ENCODE results near the gene TTC7B. TPM values are rescaled to one million over a fixed set of nuclear protein-coding genes. Genes with fewer than 3 reads are reported as not detected.

Gene TTC7B
- total and polyA plus RNA-seq, 7 donors, result 18.9 to 97.0 (median 59.0) TPM

DNA sequence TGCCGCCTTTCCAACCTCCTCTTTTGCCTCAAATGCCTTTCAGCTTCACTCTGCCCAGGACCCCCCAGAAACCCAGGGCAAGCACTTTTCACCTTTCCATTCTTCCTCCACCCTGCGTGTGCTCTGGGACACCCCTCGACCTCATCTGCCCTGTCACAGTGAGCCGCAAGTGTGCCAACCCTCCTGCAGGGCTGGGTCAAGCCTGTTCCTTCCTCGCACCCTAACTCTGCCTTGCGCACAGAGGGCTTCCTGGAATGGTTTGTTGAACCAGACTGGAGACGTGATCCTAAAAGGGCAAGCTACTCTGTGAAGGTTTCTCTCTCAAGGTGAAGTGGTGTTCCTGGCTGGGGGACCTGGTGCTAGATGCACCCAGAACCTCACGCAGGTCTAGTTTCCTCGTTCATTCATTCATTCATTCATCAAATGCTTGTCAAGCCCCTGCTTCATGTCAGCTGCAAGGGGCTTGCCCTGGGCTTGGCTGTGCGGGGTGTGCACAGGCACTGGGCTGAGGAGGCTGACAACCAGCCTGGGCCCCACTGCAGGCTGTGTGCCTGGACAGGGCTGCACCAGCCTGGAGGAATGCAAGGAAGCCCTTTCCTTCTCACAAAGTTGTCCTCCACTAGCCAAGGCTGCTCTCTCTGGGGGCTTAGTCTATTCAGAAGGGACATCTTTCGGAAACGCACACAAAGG, 232.2 kb downstream of the TTC7B start:
- intact Hi-C loops (cut with DNase I), result no loop called here
- Histone ChIP-seq H3K4me3 (no peak overlapping the region), H3K9me3 (no peaks in the 10 kb centered on the region), H3K27ac (no peak overlapping the region), H3K36me3 (ENCODE audit: insufficient read depth in 1 of 2, low read depth in 1 of 2) (peaks cover 0 to 14% of the 10 kb centered on the region in 2 donors), H3K27me3 (ENCODE audit: insufficient read depth in 3 of 3, low read length in 2 of 3) (no peaks in the 10 kb centered on the region), H3K4me1 (peaks cover 18% of the 10 kb centered on the region)
- 85 to 96% (median 89%) methylated on average over 12 of the region's 12 CpGs for WGBS, 3 donors
- TF ChIP-seq, protein P1, sequence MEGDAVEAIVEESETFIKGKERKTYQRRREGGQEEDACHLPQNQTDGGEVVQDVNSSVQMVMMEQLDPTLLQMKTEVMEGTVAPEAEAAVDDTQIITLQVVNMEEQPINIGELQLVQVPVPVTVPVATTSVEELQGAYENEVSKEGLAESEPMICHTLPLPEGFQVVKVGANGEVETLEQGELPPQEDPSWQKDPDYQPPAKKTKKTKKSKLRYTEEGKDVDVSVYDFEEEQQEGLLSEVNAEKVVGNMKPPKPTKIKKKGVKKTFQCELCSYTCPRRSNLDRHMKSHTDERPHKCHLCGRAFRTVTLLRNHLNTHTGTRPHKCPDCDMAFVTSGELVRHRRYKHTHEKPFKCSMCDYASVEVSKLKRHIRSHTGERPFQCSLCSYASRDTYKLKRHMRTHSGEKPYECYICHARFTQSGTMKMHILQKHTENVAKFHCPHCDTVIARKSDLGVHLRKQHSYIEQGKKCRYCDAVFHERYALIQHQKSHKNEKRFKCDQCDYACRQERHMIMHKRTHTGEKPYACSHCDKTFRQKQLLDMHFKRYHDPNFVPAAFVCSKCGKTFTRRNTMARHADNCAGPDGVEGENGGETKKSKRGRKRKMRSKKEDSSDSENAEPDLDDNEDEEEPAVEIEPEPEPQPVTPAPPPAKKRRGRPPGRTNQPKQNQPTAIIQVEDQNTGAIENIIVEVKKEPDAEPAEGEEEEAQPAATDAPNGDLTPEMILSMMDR (IDR thresholded peaks at IDR 0.05), result no peak
- DNase-seq, result no peak
- ATAC-seq, result no peak

DNA sequence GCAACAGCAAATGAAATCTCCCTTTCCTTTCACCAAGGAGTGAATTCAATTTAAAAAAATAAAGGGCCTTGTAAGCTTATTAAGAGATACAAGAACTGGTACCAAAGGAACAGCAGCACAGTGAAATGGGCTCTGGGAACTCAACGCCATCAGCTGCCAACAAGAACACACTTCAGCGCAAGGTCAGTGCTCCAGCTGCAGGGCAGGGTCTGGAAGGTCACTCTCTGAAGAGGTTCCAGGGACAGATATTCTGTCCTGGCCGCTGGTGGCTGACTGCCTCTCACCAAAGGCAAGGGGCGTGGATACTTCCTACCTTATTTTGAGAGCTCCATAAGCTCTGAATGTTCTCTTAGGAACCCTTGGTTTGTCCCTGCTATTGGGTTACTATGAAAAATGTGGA, 232.8 kb downstream of the TTC7B start:
- Histone ChIP-seq H3K27ac (no peak overlapping the region), H3K4me3 (no peak overlapping the region), H3K4me1 (peaks cover 23% of the 10 kb centered on the region), H3K9me3 (no peaks in the 10 kb centered on the region), H3K27me3 (ENCODE audit: insufficient read depth in 3 of 3, low read length in 2 of 3) (no peaks in the 10 kb centered on the region), H3K36me3 (ENCODE audit: insufficient read depth in 1 of 2, low read depth in 1 of 2) (peaks cover 0 to 14% of the 10 kb centered on the region in 2 donors)
- no peak for DNase-seq
- ATAC-seq, result no peak
- intact Hi-C loops (cut with DNase I), result no loop called here
- TF ChIP-seq, protein P1 (IDR thresholded peaks at IDR 0.05), result no peak
- WGBS, 3 donors, result 62 to 67% (median 67%) methylated on average over 4 of the region's 4 CpGs

DNA sequence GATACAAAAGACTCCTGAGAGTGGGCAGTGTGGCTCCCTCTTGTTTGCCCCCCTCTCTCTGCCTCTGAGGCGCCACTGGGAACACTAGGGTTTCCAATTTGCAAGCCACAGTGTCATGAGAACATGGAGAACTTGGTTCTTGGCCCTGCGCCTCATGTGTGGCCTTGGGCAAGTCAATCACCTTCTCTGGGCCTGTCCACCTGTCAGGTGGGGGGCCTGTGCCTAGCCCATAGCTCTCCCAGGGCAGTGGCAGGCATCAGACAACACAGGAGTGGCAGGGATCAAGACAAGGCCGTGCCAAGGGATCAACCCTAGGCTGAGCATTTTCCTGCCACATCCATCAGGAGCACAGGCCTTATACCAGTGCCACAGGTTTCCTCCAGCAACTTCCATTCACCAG, 234.1 kb downstream of the TTC7B start:
- no peaks in the 10 kb centered on the region for H3K27me3 ChIP-seq (ENCODE audit: insufficient read depth in 3 of 3, low read length in 2 of 3)
- peaks cover 19% of the 10 kb centered on the region for H3K4me1 ChIP-seq
- H3K9me3 ChIP-seq, result no peaks in the 10 kb centered on the region
- H3K27ac ChIP-seq, result no peak overlapping the region
- WGBS, 3 donors, result 97 to 100% (median 100%) methylated on average over 3 of the region's 3 CpGs
- TF ChIP-seq, protein P1 (IDR thresholded peaks at IDR 0.05), result no peak
- DNase-seq (no peak), ATAC-seq (no peak)
- intact Hi-C loops (cut with DNase I), result no loop called here
- no peak overlapping the region for H3K4me3 ChIP-seq
- peaks cover 0 to 20% of the 10 kb centered on the region in 2 donors for H3K36me3 ChIP-seq (ENCODE audit: insufficient read depth in 1 of 2, low read depth in 1 of 2)

DNA sequence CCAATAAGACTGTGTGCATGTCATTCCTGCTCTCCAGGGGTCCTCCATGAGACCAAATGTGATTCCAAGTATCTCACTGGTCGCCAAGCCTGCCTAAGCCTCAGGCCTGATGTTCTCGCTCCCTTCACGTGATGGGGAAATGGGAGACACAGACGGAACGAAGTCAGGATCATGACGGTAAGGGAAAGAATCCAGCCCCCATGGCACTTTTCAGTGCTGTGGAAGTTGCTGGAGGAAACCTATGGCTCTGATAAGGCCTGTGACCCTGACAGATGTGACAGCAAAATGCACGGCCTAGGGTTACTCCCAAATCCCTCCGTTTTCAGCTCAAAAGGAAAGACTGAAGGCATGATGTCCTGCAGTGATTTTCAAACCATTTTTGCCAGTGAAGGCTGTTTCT, 234.5 kb downstream of the TTC7B start:
- intact Hi-C loops (cut with DNase I), result no loop called here
- Histone ChIP-seq H3K4me3 (no peak overlapping the region), H3K27ac (peak overlapping the region; percentile 10), H3K9me3 (no peaks in the 10 kb centered on the region), H3K4me1 (peaks cover 16% of the 10 kb centered on the region), H3K36me3 (ENCODE audit: insufficient read depth in 1 of 2, low read depth in 1 of 2) (peaks cover 0 to 20% of the 10 kb centered on the region in 2 donors), H3K27me3 (ENCODE audit: insufficient read depth in 3 of 3, low read length in 2 of 3) (no peaks in the 10 kb centered on the region)
- no peak for ATAC-seq
- 83 to 97% (median 84%) methylated on average over 8 of the region's 8 CpGs for WGBS, 3 donors
- DNase-seq, result no peak
- TF ChIP-seq, protein P1 (IDR thresholded peaks at IDR 0.05), result no peak

Measured in psoas muscle (tissue), 8 donors.